HG02852 (cell line): ENCODE measurements around the gene HSPG2.

ENCODE experiments used
- ATAC-seq: cut with Tn5 transposase; IDR thresholded peaks from one replicate; pipeline ENCODE4 v1.9.1; 2021; ENCODE audit warnings: mild to moderate bottlenecking, moderate library complexity; ENCODE audit not compliant: unreplicated experiment

Gene HSPG2

GRCh38 chr1:21884456-21885235 lies 52.5 kb downstream of the HSPG2 start:
- no peak for ATAC-seq

- ATAC-seq = no peak
Measured at GRCh38 chr1:21882721-21883415, 54.2 kb downstream of the HSPG2 start.

GRCh38 chr1:21881250-21881649 lies 55.9 kb downstream of the HSPG2 start:
- ATAC-seq = no peak

GRCh38 chr1:21880619-21880970 lies 56.5 kb downstream of the HSPG2 start:
- ATAC-seq = no peak

- no peak for ATAC-seq
Measured at GRCh38 chr1:21879928-21880618, 57.0 kb downstream of the HSPG2 start.

- no peak for ATAC-seq
Measured at GRCh38 chr1:21878840-21879478, 58.2 kb downstream of the HSPG2 start.

GRCh38 chr1:21878009-21878773 lies 58.9 kb downstream of the HSPG2 start:
- ATAC-seq = no peak

- ATAC-seq = no peak
Measured at GRCh38 chr1:21876267-21876666, 60.8 kb downstream of the HSPG2 start.

- no peak for ATAC-seq
Measured at GRCh38 chr1:21875621-21876063, 61.5 kb downstream of the HSPG2 start.

GRCh38 chr1:21874778-21875547 lies 62.1 kb downstream of the HSPG2 start:
- no peak for ATAC-seq

GRCh38 chr1:21874328-21874727 lies 62.8 kb downstream of the HSPG2 start:
- ATAC-seq = no peak

GRCh38 chr1:21873761-21874160 lies 63.3 kb downstream of the HSPG2 start:
- no peak for ATAC-seq

- no peak for ATAC-seq
Measured at GRCh38 chr1:21873174-21873573, 63.9 kb downstream of the HSPG2 start.

- ATAC-seq = no peak
Measured at GRCh38 chr1:21872445-21873079, 64.5 kb downstream of the HSPG2 start.

GRCh38 chr1:21871943-21872342 lies 65.2 kb downstream of the HSPG2 start:
- ATAC-seq = no peak

- ATAC-seq = no peak
Measured at GRCh38 chr1:21870611-21871010, 66.5 kb downstream of the HSPG2 start.

- ATAC-seq = no peak
Measured at GRCh38 chr1:21869620-21870121, 67.4 kb downstream of the HSPG2 start.

GRCh38 chr1:21868941-21869454 lies 68.1 kb downstream of the HSPG2 start:
- ATAC-seq = no peak

GRCh38 chr1:21868482-21868881 lies 68.6 kb downstream of the HSPG2 start:
- ATAC-seq = no peak
